ENCODE data around the gene PRDX6.
"Not testable (repeated sequence)": the region's sequence is repeated elsewhere in the genome, so short reads cannot be mapped to it uniquely, and the experiment has no call there.

The PRDX6 gene

GRCh38 chr1:173444757-173445156, 32.4 kb upstream of the PRDX6 start:
- H3K9ac ChIP-seq (ENCODE audit: low read depth in 1 of 2, low read length in 2 of 2): no peak overlapping the region
- no peaks in the 10 kb centered on the region for H3K4me1 ChIP-seq (ENCODE audit: control insufficient read depth in 2 of 2, insufficient read depth in 2 of 2, low read length in 2 of 2)
- no peak overlapping the region for H3K27ac ChIP-seq (ENCODE audit: low read depth in 2 of 2, low read length in 2 of 2)
- H3K36me3 ChIP-seq (ENCODE audit: control insufficient read depth in 2 of 2, insufficient read depth in 2 of 2, low read length in 2 of 2): peaks cover 0 to 3% of the 10 kb centered on the region in 2 donors
- no peaks in the 10 kb centered on the region for H3K27me3 ChIP-seq (ENCODE audit: control insufficient read depth in 2 of 2, insufficient read depth in 2 of 2, low read length in 2 of 2)
- no peak overlapping the region for H3K4me3 ChIP-seq (ENCODE audit: low read length in 2 of 2)
- peaks cover 0 to 3% of the 10 kb centered on the region in 2 donors for H3K9me3 ChIP-seq (ENCODE audit: control insufficient read depth in 2 of 2, low read length in 2 of 2)

- H3K9ac ChIP-seq (ENCODE audit: low read depth in 1 of 2, low read length in 2 of 2): no peak overlapping the region
- H3K4me1 ChIP-seq (ENCODE audit: control insufficient read depth in 2 of 2, insufficient read depth in 2 of 2, low read length in 2 of 2): no peaks in the 10 kb centered on the region
- peaks cover 0 to 3% of the 10 kb centered on the region in 2 donors for H3K36me3 ChIP-seq (ENCODE audit: control insufficient read depth in 2 of 2, insufficient read depth in 2 of 2, low read length in 2 of 2)
- peaks cover 0 to 3% of the 10 kb centered on the region in 2 donors for H3K9me3 ChIP-seq (ENCODE audit: control insufficient read depth in 2 of 2, low read length in 2 of 2)
- no peak overlapping the region for H3K27ac ChIP-seq (ENCODE audit: low read depth in 2 of 2, low read length in 2 of 2)
- H3K27me3 ChIP-seq (ENCODE audit: control insufficient read depth in 2 of 2, insufficient read depth in 2 of 2, low read length in 2 of 2): no peaks in the 10 kb centered on the region
- no peak overlapping the region for H3K4me3 ChIP-seq (ENCODE audit: low read length in 2 of 2)
Observed at GRCh38 chr1:173445164-173445563, 32.0 kb upstream of the PRDX6 start.

GRCh38 chr1:173445656-173446055, 31.5 kb upstream of the PRDX6 start:
- Histone ChIP-seq H3K27ac (ENCODE audit: low read depth in 2 of 2, low read length in 2 of 2) (no peak overlapping the region), H3K9me3 (ENCODE audit: control insufficient read depth in 2 of 2, low read length in 2 of 2) (peaks cover 0 to 3% of the 10 kb centered on the region in 2 donors), H3K9ac (ENCODE audit: low read depth in 1 of 2, low read length in 2 of 2) (no peak overlapping the region), H3K4me1 (ENCODE audit: control insufficient read depth in 2 of 2, insufficient read depth in 2 of 2, low read length in 2 of 2) (no peaks in the 10 kb centered on the region), H3K27me3 (ENCODE audit: control insufficient read depth in 2 of 2, insufficient read depth in 2 of 2, low read length in 2 of 2) (no peaks in the 10 kb centered on the region), H3K36me3 (ENCODE audit: control insufficient read depth in 2 of 2, insufficient read depth in 2 of 2, low read length in 2 of 2) (peaks cover 0 to 3% of the 10 kb centered on the region in 2 donors), H3K4me3 (ENCODE audit: low read length in 2 of 2) (no peak overlapping the region)

- no peaks in the 10 kb centered on the region for H3K4me1 ChIP-seq (ENCODE audit: control insufficient read depth in 2 of 2, insufficient read depth in 2 of 2, low read length in 2 of 2)
- no peak overlapping the region for H3K27ac ChIP-seq (ENCODE audit: low read depth in 2 of 2, low read length in 2 of 2)
Observed at GRCh38 chr1:173447224-173447623, 29.9 kb upstream of the PRDX6 start.

GRCh38 chr1:173448945-173449344, 28.2 kb upstream of the PRDX6 start:
- H3K4me1 ChIP-seq (ENCODE audit: control insufficient read depth in 2 of 2, insufficient read depth in 2 of 2, low read length in 2 of 2): no peaks in the 10 kb centered on the region

More at GRCh38 chr1:173447224-173447623, 29.9 kb upstream of the PRDX6 start:
- Histone ChIP-seq H3K4me3 (ENCODE audit: low read length in 2 of 2) (no peak overlapping the region), H3K9me3 (ENCODE audit: control insufficient read depth in 2 of 2, low read length in 2 of 2) (peaks cover 0 to 3% of the 10 kb centered on the region in 2 donors), H3K27me3 (ENCODE audit: control insufficient read depth in 2 of 2, insufficient read depth in 2 of 2, low read length in 2 of 2) (no peaks in the 10 kb centered on the region), H3K36me3 (ENCODE audit: control insufficient read depth in 2 of 2, insufficient read depth in 2 of 2, low read length in 2 of 2) (no peaks in the 10 kb centered on the region), H3K9ac (ENCODE audit: low read depth in 1 of 2, low read length in 2 of 2) (no peak overlapping the region)

GRCh38 chr1:173451981-173452380, 25.2 kb upstream of the PRDX6 start:
- Histone ChIP-seq H3K9ac (ENCODE audit: low read depth in 1 of 2, low read length in 2 of 2) (no peak overlapping the region), H3K36me3 (ENCODE audit: control insufficient read depth in 2 of 2, insufficient read depth in 2 of 2, low read length in 2 of 2) (no peaks in the 10 kb centered on the region), H3K27ac (ENCODE audit: low read depth in 2 of 2, low read length in 2 of 2) (no peak overlapping the region), H3K4me3 (ENCODE audit: low read length in 2 of 2) (no peak overlapping the region), H3K27me3 (ENCODE audit: control insufficient read depth in 2 of 2, insufficient read depth in 2 of 2, low read length in 2 of 2) (no peaks in the 10 kb centered on the region), H3K9me3 (ENCODE audit: control insufficient read depth in 2 of 2, low read length in 2 of 2) (no peaks in the 10 kb centered on the region), H3K4me1 (ENCODE audit: control insufficient read depth in 2 of 2, insufficient read depth in 2 of 2, low read length in 2 of 2) (no peaks in the 10 kb centered on the region)

More at GRCh38 chr1:173448945-173449344, 28.2 kb upstream of the PRDX6 start:
- Histone ChIP-seq H3K27me3 (ENCODE audit: control insufficient read depth in 2 of 2, insufficient read depth in 2 of 2, low read length in 2 of 2) (no peaks in the 10 kb centered on the region), H3K9ac (ENCODE audit: low read depth in 1 of 2, low read length in 2 of 2) (no peak overlapping the region), H3K27ac (ENCODE audit: low read depth in 2 of 2, low read length in 2 of 2) (no peak overlapping the region), H3K9me3 (ENCODE audit: control insufficient read depth in 2 of 2, low read length in 2 of 2) (peaks cover 0 to 3% of the 10 kb centered on the region in 2 donors), H3K4me3 (ENCODE audit: low read length in 2 of 2) (no peak overlapping the region), H3K36me3 (ENCODE audit: control insufficient read depth in 2 of 2, insufficient read depth in 2 of 2, low read length in 2 of 2) (no peaks in the 10 kb centered on the region)

- Histone ChIP-seq H3K4me3 (ENCODE audit: low read length in 2 of 2) (no peak overlapping the region), H3K27me3 (ENCODE audit: control insufficient read depth in 2 of 2, insufficient read depth in 2 of 2, low read length in 2 of 2) (no peaks in the 10 kb centered on the region), H3K9me3 (ENCODE audit: control insufficient read depth in 2 of 2, low read length in 2 of 2) (no peaks in the 10 kb centered on the region), H3K9ac (ENCODE audit: low read depth in 1 of 2, low read length in 2 of 2) (no peak overlapping the region), H3K27ac (ENCODE audit: low read depth in 2 of 2, low read length in 2 of 2) (no peak overlapping the region), H3K4me1 (ENCODE audit: control insufficient read depth in 2 of 2, insufficient read depth in 2 of 2, low read length in 2 of 2) (no peaks in the 10 kb centered on the region), H3K36me3 (ENCODE audit: control insufficient read depth in 2 of 2, insufficient read depth in 2 of 2, low read length in 2 of 2) (no peaks in the 10 kb centered on the region)
Observed at GRCh38 chr1:173453982-173454381, 23.2 kb upstream of the PRDX6 start.

GRCh38 chr1:173454966-173455524, 22.1 kb upstream of the PRDX6 start:
- Histone ChIP-seq H3K27me3 (ENCODE audit: control insufficient read depth in 2 of 2, insufficient read depth in 2 of 2, low read length in 2 of 2) (no peaks in the 10 kb centered on the region), H3K9ac (ENCODE audit: low read depth in 1 of 2, low read length in 2 of 2) (no peak overlapping the region), H3K4me3 (ENCODE audit: low read length in 2 of 2) (no peak overlapping the region), H3K9me3 (ENCODE audit: control insufficient read depth in 2 of 2, low read length in 2 of 2) (no peaks in the 10 kb centered on the region), H3K36me3 (ENCODE audit: control insufficient read depth in 2 of 2, insufficient read depth in 2 of 2, low read length in 2 of 2) (peaks cover 2 to 3% of the 10 kb centered on the region in 2 donors), H3K27ac (ENCODE audit: low read depth in 2 of 2, low read length in 2 of 2) (no peak overlapping the region), H3K4me1 (ENCODE audit: control insufficient read depth in 2 of 2, insufficient read depth in 2 of 2, low read length in 2 of 2) (no peaks in the 10 kb centered on the region)

GRCh38 chr1:173459885-173460284, 17.2 kb upstream of the PRDX6 start:
- Histone ChIP-seq H3K27ac (ENCODE audit: low read depth in 2 of 2, low read length in 2 of 2) (no peak overlapping the region), H3K9ac (ENCODE audit: low read depth in 1 of 2, low read length in 2 of 2) (no peak overlapping the region), H3K4me1 (ENCODE audit: control insufficient read depth in 2 of 2, insufficient read depth in 2 of 2, low read length in 2 of 2) (no peaks in the 10 kb centered on the region), H3K27me3 (ENCODE audit: control insufficient read depth in 2 of 2, insufficient read depth in 2 of 2, low read length in 2 of 2) (no peaks in the 10 kb centered on the region), H3K9me3 (ENCODE audit: control insufficient read depth in 2 of 2, low read length in 2 of 2) (no peaks in the 10 kb centered on the region), H3K4me3 (ENCODE audit: low read length in 2 of 2) (no peak overlapping the region), H3K36me3 (ENCODE audit: control insufficient read depth in 2 of 2, insufficient read depth in 2 of 2, low read length in 2 of 2) (peaks cover 11 to 16% of the 10 kb centered on the region in 2 donors)

GRCh38 chr1:173462666-173463065, 14.5 kb upstream of the PRDX6 start:
- not testable (repeated sequence) for H3K9ac ChIP-seq (ENCODE audit: low read depth in 1 of 2, low read length in 2 of 2); H3K27ac ChIP-seq (ENCODE audit: low read depth in 2 of 2, low read length in 2 of 2); H3K27me3 ChIP-seq (ENCODE audit: control insufficient read depth in 2 of 2, insufficient read depth in 2 of 2, low read length in 2 of 2); H3K4me3 ChIP-seq (ENCODE audit: low read length in 2 of 2); H3K9me3 ChIP-seq (ENCODE audit: control insufficient read depth in 2 of 2, low read length in 2 of 2); H3K4me1 ChIP-seq (ENCODE audit: control insufficient read depth in 2 of 2, insufficient read depth in 2 of 2, low read length in 2 of 2)
- peaks cover 11 to 16% of the 10 kb centered on the region in 2 donors for H3K36me3 ChIP-seq (ENCODE audit: control insufficient read depth in 2 of 2, insufficient read depth in 2 of 2, low read length in 2 of 2)

Data from mucosa of rectum (tissue), 2 donors.